Measurements from ENCODE around the gene ADGRG3.

The ADGRG3 gene

DNA sequence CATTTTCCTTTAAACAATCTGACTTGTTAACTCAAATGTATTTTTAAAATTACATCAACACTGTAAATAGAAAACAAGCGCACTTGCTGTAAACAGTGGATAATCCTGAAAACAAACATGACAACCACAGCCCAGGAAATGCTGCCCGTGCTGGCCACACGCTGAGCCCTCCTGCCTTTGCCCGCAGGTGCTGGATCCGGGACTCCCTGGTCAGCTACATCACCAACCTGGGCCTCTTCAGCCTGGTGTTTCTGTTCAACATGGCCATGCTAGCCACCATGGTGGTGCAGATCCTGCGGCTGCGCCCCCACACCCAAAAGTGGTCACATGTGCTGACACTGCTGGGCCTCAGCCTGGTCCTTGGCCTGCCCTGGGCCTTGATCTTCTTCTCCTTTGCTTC is 6.6 kb upstream of the ADGRG3 start:
- FAIRE-seq, result no peak
- no peak for DNase-seq (ENCODE audit: insufficient read length)
- no peak for TF ChIP-seq TAF1 (IDR thresholded peaks at IDR 0.05; ENCODE audit: borderline replicate concordance, low read depth, low read length)
- no peak for TF ChIP-seq POLR2A (IDR thresholded peaks at IDR 0.05; ENCODE audit: low read depth, low read length)
- TF ChIP-seq POLR2AphosphoS5 (IDR thresholded peaks at IDR 0.05; ENCODE audit: low read depth, low read length), result no peak

DNA sequence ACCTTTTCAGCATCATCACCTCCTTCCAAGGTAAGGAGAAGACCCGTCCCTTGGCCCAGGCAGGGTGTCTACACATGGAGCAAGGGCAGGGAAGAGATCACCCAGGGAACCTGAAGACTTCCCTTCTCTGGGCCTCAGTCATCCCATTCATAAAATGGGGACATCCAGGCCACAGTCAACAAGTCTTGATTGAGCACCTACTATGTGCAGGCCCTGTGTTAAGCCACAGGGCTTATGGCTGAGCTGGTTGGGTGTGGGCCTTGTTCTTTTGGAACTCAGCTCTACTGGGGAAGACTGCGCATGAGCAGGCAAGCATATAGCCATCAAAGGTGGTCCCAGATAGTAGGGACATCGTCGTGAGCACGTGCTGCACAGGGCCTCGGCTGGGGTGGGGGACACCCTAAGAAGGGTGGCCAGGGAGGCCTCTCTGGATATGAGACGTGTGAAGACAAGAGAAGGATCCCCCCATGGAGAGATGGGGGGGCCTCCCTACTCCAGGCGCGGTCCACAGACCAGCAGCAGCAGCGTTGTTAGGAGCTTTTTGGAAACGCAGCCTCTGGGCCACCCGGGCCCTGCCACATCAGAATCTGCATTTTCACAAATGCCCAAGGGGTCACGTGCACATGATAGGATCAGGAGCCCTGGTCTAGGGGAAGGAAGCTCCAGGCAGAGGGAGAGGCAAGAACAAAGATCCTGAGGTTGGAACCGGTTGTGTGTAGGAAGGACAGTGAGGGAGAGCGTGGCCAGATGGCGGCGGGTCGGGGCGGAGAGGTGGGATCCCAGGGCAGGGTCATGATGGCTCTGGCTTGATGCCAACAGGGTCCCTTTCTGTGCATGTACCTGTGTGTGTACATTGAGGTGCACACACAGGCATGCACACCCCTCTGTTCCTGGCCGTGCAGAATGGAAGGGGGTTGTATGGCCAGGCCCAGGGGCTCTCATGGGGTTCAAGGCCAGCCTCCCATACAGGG is 5.9 kb upstream of the ADGRG3 start:
- no peak for DNase-seq (ENCODE audit: insufficient read length)
- no peak for FAIRE-seq
- TF ChIP-seq POLR2A (IDR thresholded peaks at IDR 0.05; ENCODE audit: low read depth, low read length), result no peak
- no peak for TF ChIP-seq POLR2AphosphoS5 (IDR thresholded peaks at IDR 0.05; ENCODE audit: low read depth, low read length)

DNA sequence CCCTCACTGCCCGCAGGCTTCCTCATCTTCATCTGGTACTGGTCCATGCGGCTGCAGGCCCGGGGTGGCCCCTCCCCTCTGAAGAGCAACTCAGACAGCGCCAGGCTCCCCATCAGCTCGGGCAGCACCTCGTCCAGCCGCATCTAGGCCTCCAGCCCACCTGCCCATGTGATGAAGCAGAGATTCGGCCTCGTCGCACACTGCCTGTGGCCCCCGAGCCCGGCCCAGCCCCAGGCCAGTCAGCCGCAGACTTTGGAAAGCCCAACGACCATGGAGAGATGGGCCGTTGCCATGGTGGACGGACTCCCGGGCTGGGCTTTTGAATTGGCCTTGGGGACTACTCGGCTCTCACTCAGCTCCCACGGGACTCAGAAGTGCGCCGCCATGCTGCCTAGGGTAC is 4.7 kb upstream of the ADGRG3 start:
- TF ChIP-seq POLR2A (IDR thresholded peaks at IDR 0.05; ENCODE audit: low read depth, low read length), result no peak
- no peak for TF ChIP-seq TAF1 (IDR thresholded peaks at IDR 0.05; ENCODE audit: borderline replicate concordance, low read depth, low read length)
- no peak for TF ChIP-seq POLR2AphosphoS5 (IDR thresholded peaks at IDR 0.05; ENCODE audit: low read depth, low read length)
- DNase-seq (ENCODE audit: insufficient read length) (no peak), FAIRE-seq (no peak)

DNA sequence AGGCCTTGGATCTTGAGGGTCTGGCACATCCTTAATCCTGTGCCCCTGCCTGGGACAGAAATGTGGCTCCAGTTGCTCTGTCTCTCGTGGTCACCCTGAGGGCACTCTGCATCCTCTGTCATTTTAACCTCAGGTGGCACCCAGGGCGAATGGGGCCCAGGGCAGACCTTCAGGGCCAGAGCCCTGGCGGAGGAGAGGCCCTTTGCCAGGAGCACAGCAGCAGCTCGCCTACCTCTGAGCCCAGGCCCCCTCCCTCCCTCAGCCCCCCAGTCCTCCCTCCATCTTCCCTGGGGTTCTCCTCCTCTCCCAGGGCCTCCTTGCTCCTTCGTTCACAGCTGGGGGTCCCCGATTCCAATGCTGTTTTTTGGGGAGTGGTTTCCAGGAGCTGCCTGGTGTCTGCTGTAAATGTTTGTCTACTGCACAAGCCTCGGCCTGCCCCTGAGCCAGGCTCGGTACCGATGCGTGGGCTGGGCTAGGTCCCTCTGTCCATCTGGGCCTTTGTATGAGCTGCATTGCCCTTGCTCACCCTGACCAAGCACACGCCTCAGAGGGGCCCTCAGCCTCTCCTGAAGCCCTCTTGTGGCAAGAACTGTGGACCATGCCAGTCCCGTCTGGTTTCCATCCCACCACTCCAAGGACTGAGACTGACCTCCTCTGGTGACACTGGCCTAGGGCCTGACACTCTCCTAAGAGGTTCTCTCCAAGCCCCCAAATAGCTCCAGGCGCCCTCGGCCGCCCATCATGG is 4.0 kb upstream of the ADGRG3 start:
- FAIRE-seq, result no peak
- no peak for DNase-seq (ENCODE audit: insufficient read length)
- TF ChIP-seq POLR2AphosphoS5 (IDR thresholded peaks at IDR 0.05; ENCODE audit: low read depth, low read length) (no peak), TAF1 (IDR thresholded peaks at IDR 0.05; ENCODE audit: borderline replicate concordance, low read depth, low read length) (no peak), POLR2A (IDR thresholded peaks at IDR 0.05; ENCODE audit: low read depth, low read length) (no peak)

DNA sequence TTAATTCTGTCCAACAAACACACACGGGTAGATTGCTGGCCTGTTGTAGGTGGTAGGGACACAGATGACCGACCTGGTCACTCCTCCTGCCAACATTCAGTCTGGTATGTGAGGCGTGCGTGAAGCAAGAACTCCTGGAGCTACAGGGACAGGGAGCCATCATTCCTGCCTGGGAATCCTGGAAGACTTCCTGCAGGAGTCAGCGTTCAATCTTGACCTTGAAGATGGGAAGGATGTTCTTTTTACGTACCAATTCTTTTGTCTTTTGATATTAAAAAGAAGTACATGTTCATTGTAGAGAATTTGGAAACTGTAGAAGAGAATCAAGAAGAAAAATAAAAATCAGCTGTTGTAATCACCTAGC is 3.5 kb upstream of the ADGRG3 start:
- DNase-seq (ENCODE audit: insufficient read length) (no peak), FAIRE-seq (no peak)
- TF ChIP-seq TAF1 (IDR thresholded peaks at IDR 0.05; ENCODE audit: borderline replicate concordance, low read depth, low read length) (no peak), POLR2AphosphoS5 (IDR thresholded peaks at IDR 0.05; ENCODE audit: low read depth, low read length) (no peak), POLR2A (IDR thresholded peaks at IDR 0.05; ENCODE audit: low read depth, low read length) (no peak)

DNA sequence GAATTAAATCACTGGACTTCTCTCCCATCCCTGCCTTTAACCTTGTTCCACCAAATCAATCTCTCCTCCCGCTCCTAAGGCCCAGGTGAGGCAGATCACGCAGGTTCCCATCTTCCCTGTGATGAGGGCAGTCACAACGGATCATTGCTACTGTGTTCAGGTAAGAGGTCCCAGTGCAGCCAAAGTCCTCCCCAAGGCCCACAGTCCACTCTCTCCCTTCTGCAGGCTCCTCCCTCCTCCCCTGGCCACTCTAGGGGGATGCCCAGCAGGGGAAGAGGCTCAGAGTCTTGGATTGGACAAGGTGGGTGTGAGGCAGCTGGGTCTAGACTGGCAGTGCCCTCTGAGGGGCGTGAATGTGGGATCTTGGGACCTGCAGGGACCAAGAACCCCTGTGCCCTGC is 2.6 kb upstream of the ADGRG3 start:
- TF ChIP-seq POLR2AphosphoS5 (IDR thresholded peaks at IDR 0.05; ENCODE audit: low read depth, low read length), result no peak
- no peak for TF ChIP-seq TAF1 (IDR thresholded peaks at IDR 0.05; ENCODE audit: borderline replicate concordance, low read depth, low read length)
- TF ChIP-seq POLR2A (IDR thresholded peaks at IDR 0.05; ENCODE audit: low read depth, low read length), result no peak
- FAIRE-seq, result no peak
- DNase-seq (ENCODE audit: insufficient read length), result no peak

DNA sequence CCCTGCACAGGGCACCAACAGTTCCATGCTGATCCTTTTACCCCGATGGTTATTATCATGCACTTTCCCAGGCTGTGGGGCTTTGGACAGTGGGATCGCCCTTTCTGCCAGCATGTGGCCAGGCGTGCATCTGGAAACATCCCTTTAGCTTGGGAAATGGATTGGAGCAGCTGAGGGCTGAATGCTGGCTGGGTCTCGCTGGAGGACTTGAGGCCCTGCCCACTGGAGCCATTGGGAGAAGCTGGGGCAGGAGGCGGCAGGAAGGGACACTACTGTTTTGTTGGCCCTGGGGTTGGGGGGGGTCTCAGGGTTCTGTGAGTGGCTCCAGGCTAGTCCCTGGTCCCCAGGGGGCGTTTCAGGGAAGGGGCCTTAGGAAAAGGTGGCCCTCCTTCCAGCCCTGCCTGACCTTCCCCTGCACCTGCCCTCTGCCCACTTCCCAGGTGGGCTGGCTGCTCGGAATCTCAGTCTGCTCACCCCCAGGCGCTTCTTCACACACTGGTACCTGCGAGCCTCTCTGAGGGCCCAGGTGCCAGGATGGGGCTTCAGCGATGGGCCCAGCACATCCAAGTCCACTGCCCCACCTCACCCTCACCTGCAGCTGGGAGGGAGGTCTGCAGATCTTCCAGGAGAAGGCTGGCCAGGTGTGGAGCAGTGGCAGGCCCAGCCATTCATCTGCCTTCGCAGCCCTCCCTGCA is 1.6 kb upstream of the ADGRG3 start:
- no peak for DNase-seq (ENCODE audit: insufficient read length)
- no peak for FAIRE-seq
- TF ChIP-seq TAF1 (IDR thresholded peaks at IDR 0.05; ENCODE audit: borderline replicate concordance, low read depth, low read length) (no peak), POLR2A (IDR thresholded peaks at IDR 0.05; ENCODE audit: low read depth, low read length) (no peak), POLR2AphosphoS5 (IDR thresholded peaks at IDR 0.05; ENCODE audit: low read depth, low read length) (no peak)

DNA sequence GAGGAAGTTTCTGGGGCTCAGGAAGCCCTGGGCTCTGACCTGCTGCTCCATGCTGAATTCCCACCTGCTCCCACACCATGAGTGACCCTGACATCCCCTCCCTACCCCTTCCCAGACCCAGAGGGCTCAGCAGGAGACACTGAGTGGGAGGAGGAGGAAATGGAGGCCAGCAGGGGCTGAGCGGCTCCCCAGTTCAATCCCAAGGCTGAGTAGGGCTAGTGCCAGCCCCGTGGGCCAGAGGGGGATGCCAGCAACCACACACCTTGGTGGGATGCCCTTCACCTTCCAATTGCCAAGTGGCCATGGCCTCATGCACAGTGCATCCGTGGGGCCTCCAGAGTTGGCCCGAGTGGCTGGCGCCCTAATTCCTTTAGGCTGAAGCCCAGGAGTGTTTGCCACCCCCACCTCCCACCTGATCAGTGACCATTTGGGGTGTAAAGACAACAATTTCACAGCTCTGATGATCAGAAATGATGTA is 1.0 kb upstream of the ADGRG3 start:
- TF ChIP-seq POLR2AphosphoS5 (IDR thresholded peaks at IDR 0.05; ENCODE audit: low read depth, low read length) (no peak), TAF1 (IDR thresholded peaks at IDR 0.05; ENCODE audit: borderline replicate concordance, low read depth, low read length) (no peak), POLR2A (IDR thresholded peaks at IDR 0.05; ENCODE audit: low read depth, low read length) (no peak)
- FAIRE-seq (no peak), DNase-seq (ENCODE audit: insufficient read length) (no peak)

DNA sequence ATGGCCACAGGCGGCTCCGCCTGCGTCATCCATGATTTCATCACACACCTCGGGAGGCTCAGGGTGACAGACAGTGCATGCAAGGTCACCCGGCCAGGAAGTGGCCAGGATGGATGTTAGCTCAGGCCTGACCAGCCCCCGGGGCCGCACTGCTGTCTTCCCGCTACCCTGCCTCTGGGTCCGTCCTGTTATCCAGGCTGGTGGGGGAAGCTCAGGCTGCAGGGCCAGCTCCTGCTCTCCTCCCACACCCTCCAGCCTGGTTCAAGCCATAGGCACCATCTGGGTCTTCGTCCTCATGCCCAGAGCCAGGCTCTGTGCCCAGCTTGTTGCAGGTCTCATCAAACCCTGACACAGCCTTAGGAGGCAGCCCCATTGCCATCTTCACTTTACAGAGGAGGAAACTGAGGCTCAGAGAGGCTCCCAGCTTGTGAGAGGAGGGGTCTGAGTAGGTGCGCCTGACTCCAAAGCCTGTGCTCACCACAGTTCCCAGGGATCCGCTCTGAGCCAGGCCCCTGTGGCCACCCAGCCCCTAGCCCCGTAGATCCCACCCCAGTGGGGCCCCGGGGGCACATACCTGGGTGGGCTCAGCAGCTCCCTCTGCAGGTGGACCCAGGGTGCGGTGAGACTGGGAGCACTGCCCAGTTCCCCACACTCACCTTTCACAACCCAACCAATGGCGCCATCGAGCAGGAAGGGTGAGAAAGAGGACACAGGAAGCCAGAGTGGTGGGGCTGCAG is 412 bp upstream of the ADGRG3 start:
- no peak for TF ChIP-seq POLR2AphosphoS5 (IDR thresholded peaks at IDR 0.05; ENCODE audit: low read depth, low read length)
- TF ChIP-seq POLR2A (IDR thresholded peaks at IDR 0.05; ENCODE audit: low read depth, low read length), result no peak
- TF ChIP-seq TAF1 (IDR thresholded peaks at IDR 0.05; ENCODE audit: borderline replicate concordance, low read depth, low read length), result no peak
- DNase-seq (ENCODE audit: insufficient read length) (no peak), FAIRE-seq (no peak)

DNA sequence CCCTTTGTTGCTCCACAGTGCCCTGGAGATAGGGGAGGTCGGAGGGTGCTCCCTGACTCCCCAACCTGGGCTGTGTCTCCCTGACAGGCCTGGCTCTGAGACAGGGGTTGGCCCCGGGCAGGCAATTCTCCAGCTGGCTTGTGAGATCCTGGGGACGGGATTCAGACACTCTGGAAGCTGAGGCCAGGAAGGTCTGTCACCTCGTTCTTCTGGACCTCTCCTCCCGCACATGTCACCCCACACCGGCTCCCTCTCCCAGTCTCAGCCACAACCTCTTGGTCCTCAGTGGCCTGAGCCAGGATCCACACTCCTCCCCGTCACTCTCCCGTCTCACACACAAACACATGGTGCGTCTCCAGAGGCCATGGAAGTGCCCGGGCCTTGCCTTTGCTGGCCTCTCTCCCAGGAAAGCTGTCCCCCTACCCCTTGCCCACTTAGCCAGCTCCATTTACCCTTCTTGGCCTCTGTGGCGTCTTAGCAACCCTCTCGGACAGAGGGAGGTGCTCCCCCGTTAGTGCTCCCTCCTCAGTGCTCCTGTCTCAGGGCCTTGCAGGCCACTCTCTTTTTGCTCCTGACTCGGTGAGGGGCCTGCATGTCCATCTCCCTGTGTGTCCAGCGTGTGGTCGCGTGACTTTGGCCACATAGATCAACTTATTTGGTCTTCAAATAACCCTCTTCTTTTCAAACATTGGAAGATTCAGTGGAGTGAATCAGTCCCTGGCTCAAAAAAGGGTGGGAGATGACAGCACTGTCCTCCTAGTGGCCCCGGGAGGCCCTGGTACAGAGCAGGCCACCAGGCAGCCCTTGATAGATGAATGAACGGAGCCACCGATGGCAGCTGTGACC is 747 bp downstream of the ADGRG3 start:
- FAIRE-seq (no peak), DNase-seq (ENCODE audit: insufficient read length) (no peak)
- TF ChIP-seq POLR2A (IDR thresholded peaks at IDR 0.05; ENCODE audit: low read depth, low read length), result no peak
- TF ChIP-seq POLR2AphosphoS5 (IDR thresholded peaks at IDR 0.05; ENCODE audit: low read depth, low read length), result no peak
- no peak for TF ChIP-seq TAF1 (IDR thresholded peaks at IDR 0.05; ENCODE audit: borderline replicate concordance, low read depth, low read length)

All from GM12892 (cell line).